Cardiac septum (tissue), 1 donor: ENCODE measurements around the gene ZNF274. TPM values are rescaled to one million over a fixed set of nuclear protein-coding genes. Genes with fewer than 3 reads are reported as not detected.
"Not testable (repeated sequence)": the region's sequence is repeated elsewhere in the genome, so short reads cannot be mapped to it uniquely, and the experiment has no call there.

Experiments
- DNase-seq: peaks from one replicate; pipeline ENCODE4 v3.0.0-alpha.2; 2020; ENCODE audit warnings: low spot score
- intact Hi-C: fragments of 100-400 bp; cut with DNase I; formaldehyde crosslinking; loops from one replicate; pipeline ENCODE4 v1.14.0; 2022
- long read RNA-seq: library from polyadenylated mRNA; unstranded; transcript quantifications from one replicate; pipeline ENCODE4 v2.0.0, GENCODE V29; 2021
- total RNA-seq: library from RNA; stranded (reverse); fragmentation: NEBNext Ultra II Directional; extraction: Animal tissue kit (Norgen Biotek cat#: 25700); gene quantifications from one replicate; pipeline ENCODE4 v1.2.1, GENCODE V29; 2021
- donor health status: DM: no; HTN: no; CAD: no.

ZNF274 gene
- 26.7 TPM for total RNA-seq
- long read RNA-seq, full-length matches to known transcripts, result 48 of 71 reads
- long read RNA-seq, partial matches to known transcripts, result 8 of 71 reads
- long read RNA-seq, other reads (novel, unspliced or antisense), result 15 of 71 reads

- DNase-seq, result peak; percentile 98
- intact Hi-C loops, result loop anchor here (1.0 to 2.0 kb wide), 2 partner anchors 95 to 122 kb away; partner anchors contain the start of genes ERVK3-1 and ZNF8
These were observed at the start of gene ZNF274 for GRCh38 chr19:58182989-58183816. Gene ZNF274, plus strand, starts transcription at chr19:58183061. Its CDS starts 905 bp downstream, at chr19:58183966.

- DNase-seq, result no peak
- intact Hi-C loops, result no loop called here
These were observed 48.6 kb upstream of the ZNF274 start for GRCh38 chr19:58134244-58134643.

- DNase-seq, result no peak
- intact Hi-C loops, result no loop called here
These were observed 37.0 kb upstream of the ZNF274 start for GRCh38 chr19:58145849-58146248.

- DNase-seq, intact Hi-C loops: not testable (repeated sequence)
These were observed 35.4 kb upstream of the ZNF274 start for GRCh38 chr19:58147475-58147874.

GRCh38 chr19:58150328-58150921 lies 32.4 kb upstream of the ZNF274 start, which contains the start of gene ZNF329:
Gene ZNF329, minus strand, starts transcription at chr19:58150789. Its CDS starts 21,286 bp downstream, at chr19:58129503.
- intact Hi-C loops, result loop anchor here (5.0 to 10.0 kb wide), 3 partner anchors 148 to 1046 kb away; partner anchors contain the start of gene ZNF606
- peak; percentile 92 for DNase-seq

- intact Hi-C loops, result loop anchor here (5.0 to 10.0 kb wide), 3 partner anchors 151 to 1049 kb away; partner anchors contain the start of gene ZNF606
- DNase-seq, result no peak
These were observed 29.5 kb upstream of the ZNF274 start for GRCh38 chr19:58153386-58153785.

- DNase-seq, result no peak
- intact Hi-C loops, result loop anchor here (2.0 to 10.0 kb wide), 5 partner anchors 133 to 1049 kb away; partner anchors contain the start of genes ZNF256 and ZNF606
These were observed 28.6 kb upstream of the ZNF274 start for GRCh38 chr19:58154287-58154678.

- intact Hi-C loops, result loop anchor here (2.0 to 10.0 kb wide), 5 partner anchors 134 to 1050 kb away; partner anchors contain the start of genes ZNF256 and ZNF606
- peak; percentile 97 for DNase-seq
These were observed 27.9 kb upstream of the ZNF274 start for GRCh38 chr19:58154679-58155648.

GRCh38 chr19:58157045-58157728 lies 25.7 kb upstream of the ZNF274 start:
- intact Hi-C loops, result loop anchor here (10.0 kb wide), 2 partner anchors 422 to 1052 kb away; no protein-coding TSS in a partner anchor

GRCh38 chr19:58166268-58166667 lies 16.6 kb upstream of the ZNF274 start:
- intact Hi-C loops, result no loop called here
- no peak for DNase-seq

More at GRCh38 chr19:58157045-58157728, 25.7 kb upstream of the ZNF274 start:
- no peak for DNase-seq

- intact Hi-C loops, result no loop called here
- DNase-seq, result no peak
These were observed 16.1 kb upstream of the ZNF274 start for GRCh38 chr19:58166708-58167280.

GRCh38 chr19:58170860-58171259 lies 12.0 kb upstream of the ZNF274 start:
- intact Hi-C loops, result no loop called here
- DNase-seq, result no peak

- intact Hi-C loops, result loop anchor here (2.0 kb wide), 1 partner anchor 123 kb away; the partner anchor contains the start of gene ERVK3-1
- DNase-seq, result no peak
These were observed 822 bp upstream of the ZNF274 start for GRCh38 chr19:58181902-58182576.

- intact Hi-C loops, result loop anchor here (2.0 kb wide), 1 partner anchor 122 kb away; the partner anchor contains the start of gene ERVK3-1
- no peak for DNase-seq
These were observed 278 bp upstream of the ZNF274 start for GRCh38 chr19:58182577-58182988.

GRCh38 chr19:58183817-58184215 lies 955 bp downstream of the ZNF274 start:
- intact Hi-C loops, result loop anchor here (1.0 to 2.0 kb wide), 2 partner anchors 94 to 121 kb away; partner anchors contain the start of genes ERVK3-1 and ZNF8
- DNase-seq, result no peak

- no peak for DNase-seq
- intact Hi-C loops, result no loop called here
These were observed 14.2 kb downstream of the ZNF274 start for GRCh38 chr19:58196901-58197616.
